Cortex of kidney (tissue), 1 donor: ENCODE data around the gene PCSK6.

ENCODE experiments used
- DNase-seq: peaks from one replicate; lab custom pipeline; 2025; lab: John Stamatoyannopoulos, UW

PCSK6 gene

GRCh38 chr15:101489599-101490407 lies at the start of gene PCSK6:
PCSK6 (minus strand) TSS chr15:101489707; CDS start chr15:101489670, 37 bp downstream.
- no peak for DNase-seq

- DNase-seq: no peak
Observed at GRCh38 chr15:101538996-101539395, 49.5 kb upstream of the PCSK6 start.

- no peak for DNase-seq
Observed at GRCh38 chr15:101538177-101538576, 48.7 kb upstream of the PCSK6 start.

- DNase-seq: no peak
Observed at GRCh38 chr15:101537483-101538080, 48.1 kb upstream of the PCSK6 start.

- no peak for DNase-seq
Observed at GRCh38 chr15:101536875-101537405, 47.4 kb upstream of the PCSK6 start.

- no peak for DNase-seq
Observed at GRCh38 chr15:101536166-101536874, 46.8 kb upstream of the PCSK6 start.

DNA sequence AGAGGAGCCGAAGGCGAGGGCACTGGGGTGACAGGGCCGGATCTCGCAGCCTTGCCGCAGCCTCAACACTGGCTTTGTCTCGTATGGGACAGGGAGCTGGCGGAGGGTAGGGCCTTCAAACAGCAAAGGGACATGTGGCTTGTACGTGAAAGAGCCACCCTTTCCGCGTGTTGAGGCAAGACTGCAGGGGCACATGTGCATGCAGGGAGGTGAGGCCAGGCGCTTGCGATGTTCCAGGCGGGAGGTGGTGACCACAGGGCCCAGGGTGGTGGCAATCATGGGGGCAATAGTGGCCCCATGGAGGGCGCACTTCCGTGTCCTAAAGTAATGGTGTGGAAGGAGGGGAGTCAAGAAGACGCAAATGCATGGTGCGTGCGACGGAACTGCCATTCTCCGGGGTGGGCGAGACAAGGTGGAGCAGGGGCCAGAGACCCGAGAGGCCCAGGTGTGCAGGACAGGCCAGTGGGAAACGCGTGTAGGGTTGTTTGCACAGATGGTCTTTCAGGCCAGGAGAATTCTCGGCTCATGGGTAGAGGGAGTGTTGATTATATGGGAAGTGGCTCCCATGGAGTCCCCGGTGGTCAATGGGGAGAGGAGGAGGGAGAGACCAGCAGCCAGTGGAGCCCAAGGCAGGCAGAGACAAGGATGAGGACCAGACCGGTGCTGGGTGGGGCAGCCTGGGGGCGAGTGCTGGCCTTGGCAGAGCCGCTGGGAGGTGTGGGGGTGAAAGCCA lies 45.8 kb upstream of the PCSK6 start:
- no peak for DNase-seq

DNA sequence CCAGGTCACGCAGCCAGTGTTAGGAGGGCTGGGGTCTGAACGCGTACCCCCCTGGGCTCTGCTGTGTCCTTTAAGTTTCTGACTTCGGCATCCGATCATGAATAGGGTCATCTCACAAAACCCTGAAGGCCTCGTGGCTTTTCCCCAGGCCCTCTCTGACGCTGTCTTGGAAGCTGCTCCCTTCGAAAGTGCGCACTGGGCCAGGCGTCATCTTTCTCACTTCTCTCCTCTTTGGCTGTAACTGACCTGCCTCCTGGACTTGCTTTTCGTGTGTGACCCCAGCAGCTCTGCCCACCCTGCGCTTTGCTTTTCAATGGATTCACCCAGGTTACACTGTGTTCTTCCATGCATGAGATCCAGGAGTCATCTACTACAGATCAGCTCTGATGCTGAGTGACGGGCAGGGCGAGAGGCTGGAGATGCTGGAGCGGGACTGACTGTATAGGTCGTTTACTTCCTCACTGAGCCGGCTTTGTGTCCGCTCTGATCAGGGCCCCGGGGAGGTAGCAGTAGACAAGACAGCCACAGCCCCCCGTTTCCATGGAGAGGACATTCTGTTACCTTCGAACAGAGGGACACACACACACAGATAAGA lies 45.0 kb upstream of the PCSK6 start:
- no peak for DNase-seq

DNA sequence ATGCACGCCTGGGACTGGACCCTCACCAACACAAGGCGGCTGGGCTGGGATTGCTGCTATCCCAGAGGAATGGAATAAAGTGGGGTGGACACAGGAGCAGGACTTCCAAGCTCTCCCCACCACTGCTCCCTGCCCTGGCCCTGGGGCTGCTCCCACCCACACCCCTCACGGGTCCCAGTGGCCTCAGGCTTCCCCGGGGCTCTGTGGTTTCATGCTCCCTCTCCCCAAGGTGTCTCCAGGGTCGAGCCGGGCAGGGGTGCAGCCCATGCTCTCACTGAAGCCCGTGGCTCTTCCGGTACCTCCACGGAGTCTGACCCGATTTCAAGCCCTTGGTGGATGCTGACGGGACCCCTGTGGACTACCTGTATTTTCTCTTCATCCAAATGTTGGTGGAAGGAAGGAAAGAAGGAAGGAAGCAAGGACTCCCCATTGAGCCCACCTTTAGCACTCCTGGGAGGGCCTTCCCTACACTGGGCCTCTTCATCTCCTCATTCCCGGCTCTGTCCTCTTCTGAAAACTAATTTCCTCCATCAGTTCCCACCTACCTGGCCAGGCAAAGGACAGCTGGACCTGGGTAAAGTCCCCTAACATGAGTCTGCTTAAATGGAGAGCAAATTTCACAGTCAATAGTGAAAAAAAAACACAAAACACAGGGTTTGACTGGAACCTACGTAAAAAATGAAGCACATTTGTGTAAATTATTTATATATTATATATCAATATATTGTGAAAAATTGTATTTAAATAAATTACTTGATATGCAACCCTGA lies 44.0 kb upstream of the PCSK6 start:
- no peak for DNase-seq

DNA sequence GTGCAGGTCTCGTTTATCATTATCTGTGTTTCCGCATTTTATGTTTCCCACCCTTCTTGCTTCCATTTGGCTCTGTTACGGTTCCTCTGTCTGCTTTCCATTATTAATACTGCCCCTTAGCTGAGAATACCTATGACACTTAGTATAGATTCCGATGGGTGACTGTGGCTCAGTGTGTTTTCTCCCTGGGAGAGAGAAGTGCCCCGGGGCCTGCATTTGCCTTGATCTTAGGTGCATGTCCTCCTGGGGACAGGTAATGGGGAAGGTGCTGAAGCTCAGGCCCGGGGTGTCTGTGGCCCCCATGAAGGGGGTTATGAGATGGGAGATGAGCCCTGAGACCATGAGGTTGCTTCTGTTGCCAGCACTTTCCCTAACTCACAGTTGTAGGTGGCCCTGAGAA lies 43.4 kb upstream of the PCSK6 start:
- no peak for DNase-seq

DNA sequence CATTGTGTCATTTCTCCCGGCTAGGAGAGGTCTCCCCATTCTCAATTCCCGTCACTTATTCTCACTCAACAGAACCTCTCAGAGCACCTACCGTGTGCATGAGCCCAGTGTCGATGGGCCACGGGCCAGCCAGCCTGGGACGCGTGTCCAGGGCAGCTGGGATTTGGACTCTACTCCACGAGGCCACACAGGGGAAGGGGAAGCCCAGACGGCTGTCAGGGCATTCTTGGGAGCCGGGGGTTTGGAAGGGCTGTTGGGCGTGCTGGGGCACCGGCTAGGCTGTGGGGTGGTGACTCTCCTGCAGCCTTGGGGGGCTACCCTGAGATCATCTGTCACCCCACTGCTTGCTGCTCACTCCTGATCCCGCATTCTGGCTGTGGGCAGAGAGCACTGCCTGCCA lies 41.7 kb upstream of the PCSK6 start:
- DNase-seq: no peak

DNA sequence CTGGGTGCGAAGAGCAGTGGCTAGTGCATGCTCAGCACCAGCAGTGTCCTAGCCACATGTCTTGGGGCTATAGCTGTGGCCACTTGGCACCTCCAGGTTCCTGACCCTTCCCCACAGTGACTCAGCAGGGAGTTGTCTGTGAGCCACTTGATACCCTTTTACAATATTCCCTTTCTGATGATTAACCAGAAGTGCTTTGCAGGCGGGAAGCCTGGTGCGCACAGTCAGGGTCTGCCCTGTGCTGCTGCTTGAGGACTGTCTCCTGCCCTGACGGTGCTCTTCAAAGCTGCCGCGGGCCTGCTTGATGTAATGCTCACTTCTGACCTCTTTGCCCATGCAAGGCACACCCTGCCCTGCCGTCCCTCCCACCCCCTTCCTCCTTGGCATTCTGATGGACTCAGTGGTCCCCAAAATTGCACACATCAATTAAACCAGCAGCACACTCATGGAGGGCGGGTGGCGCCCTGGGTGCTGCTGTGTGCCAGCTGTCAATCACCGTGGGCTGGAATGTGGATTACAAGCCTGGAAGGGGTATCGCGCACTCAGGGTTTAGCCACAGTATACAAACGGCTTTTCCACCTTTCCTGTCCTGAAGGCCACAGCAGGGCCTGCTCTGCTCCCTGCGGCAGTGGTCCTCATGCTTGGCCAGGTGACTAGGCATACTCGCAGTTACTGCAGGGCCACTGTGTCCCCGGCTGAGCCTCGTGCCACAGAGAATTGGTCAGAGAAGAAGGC lies 40.9 kb upstream of the PCSK6 start:
- DNase-seq: no peak

GRCh38 chr15:101528917-101529299 lies 39.4 kb upstream of the PCSK6 start:
- DNase-seq: no peak

DNA sequence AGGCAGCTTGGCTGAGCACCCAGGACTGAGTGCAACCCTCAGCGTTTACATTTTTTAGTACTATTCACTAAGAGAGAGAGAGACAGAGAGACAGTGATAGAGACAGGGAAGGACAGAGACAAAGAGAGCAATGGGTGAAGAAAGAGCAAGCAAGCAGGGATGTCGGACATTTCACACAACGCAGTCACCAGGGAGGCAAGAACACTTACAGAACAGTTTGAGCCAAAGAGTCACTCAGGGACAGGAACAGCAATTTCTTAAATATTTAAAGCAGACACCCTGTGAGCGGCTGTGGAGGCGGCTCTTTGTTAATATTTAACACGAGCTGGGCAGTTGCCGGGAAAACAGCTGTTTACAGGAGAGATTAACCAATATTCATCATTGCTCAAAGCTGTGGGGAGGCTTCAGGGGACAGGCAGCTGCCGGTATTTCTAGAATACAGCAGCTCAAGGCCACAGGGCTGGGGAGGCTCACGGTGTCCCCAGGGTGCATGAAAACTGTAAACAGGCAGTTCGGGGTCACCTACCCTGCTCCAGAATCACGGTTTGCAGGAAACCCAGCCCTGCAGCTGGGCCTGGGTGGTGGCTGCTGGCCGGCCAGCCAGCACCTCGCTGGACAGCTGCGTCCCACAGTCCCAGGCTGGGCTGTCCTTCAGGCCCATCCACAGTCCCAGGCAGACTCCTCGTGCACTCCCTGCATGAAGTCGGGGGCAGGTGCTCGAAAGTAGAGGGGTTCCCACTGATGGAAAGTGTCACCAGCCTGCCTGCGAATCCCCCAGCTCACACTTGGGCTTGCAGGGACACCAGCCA lies 38.8 kb upstream of the PCSK6 start:
- no peak for DNase-seq

GRCh38 chr15:101526890-101527289 lies 37.4 kb upstream of the PCSK6 start:
- DNase-seq: no peak

DNA sequence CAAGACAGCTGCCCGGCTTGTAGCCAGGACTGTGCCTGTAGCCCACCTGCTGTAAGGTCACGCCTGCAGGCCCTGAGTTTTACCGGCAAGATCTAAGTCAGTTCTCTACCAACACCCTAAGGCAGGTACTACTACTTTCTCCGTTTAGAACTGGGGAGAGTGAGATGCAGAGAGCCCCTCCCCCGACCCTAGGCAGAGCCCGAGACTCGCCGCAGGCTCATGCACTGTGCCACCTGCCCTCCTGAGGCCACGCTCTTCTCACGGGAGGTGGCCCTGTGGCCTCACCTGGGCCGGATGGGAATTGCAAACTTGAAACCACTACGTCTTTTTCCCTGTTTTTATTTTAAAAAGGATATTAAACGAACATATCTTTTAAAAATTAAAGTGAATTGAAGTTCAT lies 36.9 kb upstream of the PCSK6 start:
- no peak for DNase-seq

- no peak for DNase-seq
Observed at GRCh38 chr15:101526021-101526420, 36.5 kb upstream of the PCSK6 start.

GRCh38 chr15:101525087-101525669 lies 35.7 kb upstream of the PCSK6 start:
- DNase-seq: no peak

DNA sequence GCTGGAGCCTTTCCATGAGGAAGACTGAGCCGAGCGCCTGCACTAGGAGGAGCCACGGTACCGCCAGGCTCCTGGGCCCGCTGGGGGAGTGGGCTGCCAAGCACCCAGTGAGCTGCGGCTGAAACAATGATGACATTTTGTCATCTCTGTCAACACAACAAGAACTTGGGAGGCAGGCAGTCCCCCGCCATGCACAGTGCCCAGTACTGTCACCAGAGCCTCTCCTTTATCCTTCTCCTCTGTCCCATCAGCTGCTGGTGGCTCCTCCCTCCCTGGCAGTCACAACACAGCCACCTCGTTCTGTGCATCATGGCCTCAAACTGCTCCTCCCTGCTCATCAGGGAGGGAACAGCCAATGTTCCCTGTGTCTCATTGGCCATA lies 34.0 kb upstream of the PCSK6 start:
- DNase-seq: no peak
